Activated naive CD4-positive, alpha-beta T cell treated with anti-CD3 and anti-CD28 coated beads for 36 hours (primary cell): Measurements from ENCODE around the gene DNMT3A. TPM values are rescaled to one million over a fixed set of nuclear protein-coding genes. Genes with fewer than 3 reads are reported as not detected.

Experiments
- CTCF ChIA-PET: fragments of 350-600 bp; sonication (Branson Sonifier 250); formaldehyde crosslinking; loops from one replicate; lab custom pipeline; 2021; ENCODE audit warnings: antibody characterized with exemption; lab: Charles Lee
- DNase-seq: peaks from one replicate; pipeline ENCODE4 v3.0.0-alpha.2; 2020
- H3K27ac Mint-ChIP-seq: one replicate; pipeline ENCODE4 v1.8.0; 2021; ENCODE audit warnings: mild to moderate bottlenecking, mixed read lengths
- H3K27me3 Mint-ChIP-seq: one replicate; pipeline ENCODE4 v1.8.0; 2021; ENCODE audit warnings: low read depth, mixed read lengths
- H3K36me3 Mint-ChIP-seq: one replicate; pipeline ENCODE4 v1.8.0; 2021; ENCODE audit warnings: low read depth, mixed read lengths
- H3K4me1 Mint-ChIP-seq: one replicate; pipeline ENCODE4 v1.8.0; 2021; ENCODE audit warnings: low read depth, mixed read lengths
- H3K4me3 Mint-ChIP-seq: one replicate; pipeline ENCODE4 v1.8.0; 2021; ENCODE audit warnings: mild to moderate bottlenecking, moderate library complexity, mixed read lengths
- H3K9me3 Mint-ChIP-seq: one replicate; pipeline ENCODE4 v1.8.0; 2021; ENCODE audit warnings: mixed read lengths
- intact Hi-C: fragments of 100-400 bp; cut with micrococcal nuclease; formaldehyde crosslinking; loops from one replicate; pipeline ENCODE4 v1.15.1; 2023
- total RNA-seq, 2 experiments: library from RNA; stranded (reverse); gene quantifications; one replicate each; pipeline ENCODE4 v1.2.3, GENCODE V29; 2021

The DNMT3A gene
- total RNA-seq, 2 experiments from 2014 or later: 53.0 to 53.5 TPM

DNA sequence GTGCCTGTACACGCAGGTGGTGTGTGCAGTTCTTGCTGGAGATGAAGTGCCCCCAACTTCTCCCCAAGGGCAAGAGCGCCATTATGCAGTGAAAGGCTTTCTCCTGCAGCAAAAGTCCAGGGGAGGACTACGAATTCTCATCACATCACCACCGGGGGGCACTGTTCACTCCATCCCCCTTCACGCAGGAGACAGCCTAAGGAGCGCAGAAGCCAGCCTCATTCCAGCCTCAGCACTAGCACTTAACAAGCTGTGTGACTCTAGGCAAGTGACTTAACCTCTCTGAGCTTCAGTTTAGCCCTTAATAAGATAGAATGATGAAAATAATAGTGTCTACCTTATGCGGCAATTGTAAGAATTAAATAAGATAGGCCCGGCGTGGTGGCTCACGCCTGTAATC, 32.3 kb downstream of the DNMT3A start:
- no peaks in the 10 kb centered on the region for H3K9me3 Mint-ChIP-seq
- CTCF ChIA-PET: interaction anchor here (0.6 to 6.0 kb wide), 13 partner anchors 14 to 214 kb away, joined by 3 to 40 read pairs (median 5); no protein-coding TSS in a partner anchor
- H3K27me3 Mint-ChIP-seq: no peaks in the 10 kb centered on the region
- peak; percentile 81 for DNase-seq
- intact Hi-C loops: loop anchor here (1.0 kb wide), 1 partner anchor 213 kb away; no protein-coding TSS in a partner anchor
- peaks cover 82% of the 10 kb centered on the region for H3K4me1 Mint-ChIP-seq
- peak overlapping the region; percentile 44 for H3K27ac Mint-ChIP-seq
- H3K36me3 Mint-ChIP-seq: peaks cover 32% of the 10 kb centered on the region
- H3K4me3 Mint-ChIP-seq: no peak overlapping the region

DNA sequence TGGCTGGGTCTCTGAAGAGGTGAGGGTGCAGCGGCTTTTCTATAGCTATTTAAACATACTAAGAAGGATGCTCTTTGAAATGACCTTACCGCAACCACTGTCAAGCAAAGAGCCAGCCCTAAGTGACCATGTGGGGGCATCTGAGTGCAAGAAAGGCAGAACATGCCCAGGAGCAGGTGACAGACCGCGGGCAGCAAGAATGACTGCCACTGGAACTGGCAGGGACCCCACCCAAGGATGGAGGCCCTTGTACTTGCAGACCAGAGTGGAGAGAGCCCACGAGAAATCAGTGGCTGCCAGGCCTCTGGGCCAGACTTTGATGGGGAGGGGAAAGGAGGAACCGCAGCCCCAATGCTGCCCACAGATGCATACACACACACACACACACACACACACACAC, 33.1 kb downstream of the DNMT3A start:
- intact Hi-C loops: no loop called here
- H3K4me3 Mint-ChIP-seq: no peak overlapping the region
- CTCF ChIA-PET: interaction anchor here (0.5 to 6.0 kb wide), 9 partner anchors 10 to 393 kb away, joined by 3 to 40 read pairs (median 9); no protein-coding TSS in a partner anchor

DNA sequence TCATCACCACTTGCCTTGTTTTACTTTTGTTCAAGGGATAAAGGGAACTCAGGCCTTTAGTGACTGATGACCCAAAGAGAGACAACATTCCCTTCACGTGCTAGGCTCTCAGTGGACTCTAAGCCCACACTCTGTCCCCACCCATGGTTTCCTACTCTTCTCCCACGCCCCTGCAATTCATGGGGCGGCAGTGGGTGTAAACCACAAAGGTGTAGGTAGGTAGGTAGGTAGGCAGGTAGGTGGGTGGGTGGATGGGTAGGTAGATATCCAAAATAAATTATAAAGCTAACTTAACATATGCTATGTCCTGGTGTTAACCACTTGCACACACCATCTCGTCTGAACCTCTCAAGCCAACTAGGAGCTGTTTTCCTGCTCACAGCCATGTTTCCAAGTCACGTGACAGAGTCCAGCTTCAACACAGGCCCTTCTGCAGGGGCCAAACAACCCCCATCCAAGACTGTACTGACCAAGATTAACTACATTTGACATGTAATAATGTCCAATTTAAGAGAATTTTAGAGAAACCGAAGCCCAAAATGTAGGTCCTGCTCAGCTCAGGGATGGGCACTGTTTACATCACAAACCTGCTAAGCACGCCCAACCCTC, 33.7 kb downstream of the DNMT3A start:
- DNase-seq: no peak
- no peaks in the 10 kb centered on the region for H3K9me3 Mint-ChIP-seq
- intact Hi-C loops: no loop called here
- H3K27me3 Mint-ChIP-seq: no peaks in the 10 kb centered on the region
- peaks cover 33% of the 10 kb centered on the region for H3K36me3 Mint-ChIP-seq
- no peak overlapping the region for H3K27ac Mint-ChIP-seq
- CTCF ChIA-PET: interaction anchor here (0.6 to 6.0 kb wide), 7 partner anchors 13 to 394 kb away, joined by 3 to 40 read pairs (median 10); no protein-coding TSS in a partner anchor
- peaks cover 94% of the 10 kb centered on the region for H3K4me1 Mint-ChIP-seq
- H3K4me3 Mint-ChIP-seq: no peak overlapping the region

More for the DNA sequence above, 33.1 kb downstream of the DNMT3A start:
- peaks cover 89% of the 10 kb centered on the region for H3K4me1 Mint-ChIP-seq
- H3K9me3 Mint-ChIP-seq: no peaks in the 10 kb centered on the region
- DNase-seq: no peak
- peaks cover 37% of the 10 kb centered on the region for H3K36me3 Mint-ChIP-seq
- no peaks in the 10 kb centered on the region for H3K27me3 Mint-ChIP-seq
- H3K27ac Mint-ChIP-seq: no peak overlapping the region

GRCh38 chr2:25306777-25307368, 34.9 kb downstream of the DNMT3A start:
- H3K4me1 Mint-ChIP-seq: peaks cover 95% of the 10 kb centered on the region
- no peaks in the 10 kb centered on the region for H3K9me3 Mint-ChIP-seq
- peaks cover 33% of the 10 kb centered on the region for H3K36me3 Mint-ChIP-seq
- CTCF ChIA-PET: interaction anchor here (1.1 to 1.4 kb wide), 2 partner anchors 9 to 260 kb away, joined by 3 to 4 read pairs; no protein-coding TSS in a partner anchor
- H3K4me3 Mint-ChIP-seq: no peak overlapping the region
- intact Hi-C loops: no loop called here
- peak overlapping the region; percentile 4 for H3K27ac Mint-ChIP-seq
- no peaks in the 10 kb centered on the region for H3K27me3 Mint-ChIP-seq
- no peak for DNase-seq

DNA sequence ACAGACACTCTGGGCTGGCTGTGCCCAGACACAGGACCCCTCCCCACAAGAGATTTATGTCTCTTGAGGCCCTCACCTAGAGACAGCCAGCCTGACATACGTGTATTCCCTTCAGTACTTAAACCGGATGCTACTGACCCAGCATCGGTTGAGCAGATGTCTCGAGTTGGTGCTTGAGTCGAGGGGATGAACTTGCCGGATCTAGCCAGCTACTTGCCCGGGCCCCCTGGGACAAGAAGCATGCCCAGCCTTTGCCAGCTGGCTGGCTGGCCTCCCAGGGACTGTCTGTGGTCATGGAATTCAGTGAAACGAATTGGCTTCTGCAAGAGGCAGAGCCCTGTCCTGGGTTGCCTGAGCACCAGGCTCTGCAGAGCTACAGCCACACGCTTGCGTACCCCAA, 36.0 kb downstream of the DNMT3A start:
- CTCF ChIA-PET: interaction anchor here (0.5 to 1.4 kb wide), 3 partner anchors 10 to 226 kb away, joined by 3 to 4 read pairs (median 3); no protein-coding TSS in a partner anchor
- intact Hi-C loops: no loop called here

GRCh38 chr2:25304826-25305596, 36.7 kb downstream of the DNMT3A start:
- no peaks in the 10 kb centered on the region for H3K27me3 Mint-ChIP-seq
- peaks cover 89% of the 10 kb centered on the region for H3K4me1 Mint-ChIP-seq
- CTCF ChIA-PET: interaction anchor here (0.8 to 1.4 kb wide), 2 partner anchors 11 to 28 kb away, joined by 3 to 4 read pairs; no protein-coding TSS in a partner anchor
- H3K27ac Mint-ChIP-seq: no peak overlapping the region
- H3K4me3 Mint-ChIP-seq: no peak overlapping the region
- H3K9me3 Mint-ChIP-seq: no peaks in the 10 kb centered on the region
- intact Hi-C loops: no loop called here
- H3K36me3 Mint-ChIP-seq: peaks cover 35% of the 10 kb centered on the region
- no peak for DNase-seq

More for the DNA sequence above, 36.0 kb downstream of the DNMT3A start:
- no peak for DNase-seq
- H3K27me3 Mint-ChIP-seq: no peaks in the 10 kb centered on the region
- no peak overlapping the region for H3K4me3 Mint-ChIP-seq
- H3K27ac Mint-ChIP-seq: no peak overlapping the region
- H3K4me1 Mint-ChIP-seq: peaks cover 96% of the 10 kb centered on the region
- H3K36me3 Mint-ChIP-seq: peaks cover 34% of the 10 kb centered on the region
- H3K9me3 Mint-ChIP-seq: no peaks in the 10 kb centered on the region

GRCh38 chr2:25304321-25304720, 37.4 kb downstream of the DNMT3A start:
- Mint-ChIP-seq H3K27ac (no peak overlapping the region), H3K9me3 (no peaks in the 10 kb centered on the region), H3K27me3 (no peaks in the 10 kb centered on the region), H3K36me3 (peaks cover 36% of the 10 kb centered on the region), H3K4me3 (no peak overlapping the region), H3K4me1 (peaks cover 84% of the 10 kb centered on the region)
- DNase-seq: no peak
- CTCF ChIA-PET: interaction anchor here (0.6 kb wide), 1 partner anchor 555 kb away, joined by 3 read pairs; no protein-coding TSS in a partner anchor
- intact Hi-C loops: no loop called here

DNA sequence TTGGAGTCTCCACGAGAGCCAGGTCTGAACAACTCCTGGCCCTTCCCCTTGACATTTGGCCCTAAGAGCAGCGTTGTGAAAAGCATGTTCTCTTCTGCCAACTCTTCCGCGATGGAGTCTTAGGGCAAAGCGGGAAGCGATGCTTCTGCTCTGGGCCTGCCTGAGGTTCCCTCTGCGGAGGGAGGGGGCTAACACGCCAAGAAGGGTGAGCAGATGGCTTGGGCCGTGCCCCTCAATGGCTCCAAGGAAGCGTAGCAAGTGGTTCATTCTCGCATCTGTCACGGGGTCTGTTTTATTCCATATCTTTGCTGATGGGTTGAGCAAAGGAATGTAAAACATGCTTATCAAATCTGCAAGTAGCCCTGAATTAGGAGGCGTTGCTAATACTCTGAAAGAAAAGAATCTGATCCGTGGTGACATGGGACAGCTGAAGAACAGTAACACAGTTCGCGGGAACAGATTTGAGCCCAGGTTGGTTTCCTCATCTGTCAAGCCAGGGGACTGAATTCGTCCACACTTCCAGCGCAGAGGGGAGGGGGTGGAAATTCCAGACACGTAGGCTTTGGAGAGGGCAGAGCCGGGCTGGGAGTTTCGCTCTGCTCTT, 38.0 kb downstream of the DNMT3A start:
- no peak overlapping the region for H3K4me3 Mint-ChIP-seq
- intact Hi-C loops: no loop called here
- CTCF ChIA-PET: interaction anchor here (0.6 kb wide), 1 partner anchor 556 kb away, joined by 3 read pairs; no protein-coding TSS in a partner anchor
- no peaks in the 10 kb centered on the region for H3K27me3 Mint-ChIP-seq
- H3K9me3 Mint-ChIP-seq: no peaks in the 10 kb centered on the region
- no peak overlapping the region for H3K27ac Mint-ChIP-seq
- no peak for DNase-seq
- peaks cover 78% of the 10 kb centered on the region for H3K4me1 Mint-ChIP-seq
- H3K36me3 Mint-ChIP-seq: peaks cover 31% of the 10 kb centered on the region

DNA sequence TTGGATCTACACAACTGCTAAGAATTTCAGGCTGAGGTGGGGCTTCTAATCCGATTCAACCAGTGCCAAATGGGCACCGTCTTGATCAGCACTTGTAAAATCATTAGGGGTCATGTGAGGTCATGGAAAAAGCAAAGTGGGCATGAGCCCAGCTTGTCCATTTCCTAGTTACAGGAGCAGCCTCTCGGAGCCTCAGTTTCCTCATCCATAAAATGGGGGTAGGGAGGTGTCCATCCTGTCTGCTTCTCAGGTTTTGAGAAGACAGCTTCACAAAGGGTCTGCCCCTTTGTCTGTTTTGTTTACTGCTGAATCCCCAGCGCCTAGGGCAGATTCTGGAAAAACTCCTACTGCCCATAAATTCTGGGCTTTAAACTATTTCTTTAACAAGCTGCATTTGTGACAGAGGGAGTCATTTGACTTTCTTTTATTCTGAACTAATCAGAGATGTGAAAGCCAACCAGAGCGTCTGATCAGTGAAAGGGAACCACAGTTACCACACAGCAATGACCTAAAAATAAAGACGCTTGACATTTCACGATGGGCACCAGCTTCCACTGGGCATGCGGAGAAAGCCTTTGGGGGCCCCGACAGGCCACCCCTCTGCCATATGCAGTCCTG, 38.9 kb downstream of the DNMT3A start:
- no peaks in the 10 kb centered on the region for H3K27me3 Mint-ChIP-seq
- no peak overlapping the region for H3K4me3 Mint-ChIP-seq
- no peak for DNase-seq
- peaks cover 27% of the 10 kb centered on the region for H3K36me3 Mint-ChIP-seq
- no peak overlapping the region for H3K27ac Mint-ChIP-seq
- intact Hi-C loops: no loop called here
- CTCF ChIA-PET: interaction anchor here (1.0 to 2.4 kb wide), 4 partner anchors 10 to 73 kb away, joined by 3 to 11 read pairs (median 4); no protein-coding TSS in a partner anchor
- peaks cover 74% of the 10 kb centered on the region for H3K4me1 Mint-ChIP-seq
- H3K9me3 Mint-ChIP-seq: no peaks in the 10 kb centered on the region

- CTCF ChIA-PET: interaction anchor here (0.5 to 2.4 kb wide), 11 partner anchors 9 to 363 kb away, joined by 3 to 11 read pairs (median 3); no protein-coding TSS in a partner anchor
- H3K27me3 Mint-ChIP-seq: no peaks in the 10 kb centered on the region
- peaks cover 66% of the 10 kb centered on the region for H3K4me1 Mint-ChIP-seq
- DNase-seq: peak; percentile 89
- H3K36me3 Mint-ChIP-seq: peaks cover 23% of the 10 kb centered on the region
- no peak overlapping the region for H3K4me3 Mint-ChIP-seq
- intact Hi-C loops: loop anchor here (1.0 kb wide), 3 partner anchors 13 to 152 kb away; no protein-coding TSS in a partner anchor
- peak overlapping the region; percentile 25 for H3K27ac Mint-ChIP-seq
- H3K9me3 Mint-ChIP-seq: no peaks in the 10 kb centered on the region
Measured at GRCh38 chr2:25301453-25302352, 40.0 kb downstream of the DNMT3A start.
